HepG2 (cell line): Measurements from ENCODE around the gene WSB1. TPM values are rescaled to one million over a fixed set of nuclear protein-coding genes. Genes with fewer than 3 reads are reported as not detected.

Experiments
- ATAC-seq: fragments of 200-7000 bp; cut with Tn5 transposase; 3 replicates; pipeline ENCODE4 v1.9.1; 2020; ENCODE audit warnings: mild to moderate bottlenecking, moderate library complexity
- BruUV-seq: library from RNA; stranded (reverse); fragments of 400-500 nt; replicated peaks from 2 replicates; lab custom pipeline; 2021; lab: Mats Ljungman, UMichigan
- CTCF ChIA-PET: fragments of 300-600 bp; formaldehyde crosslinking; extraction: SDS; loops from one replicate; lab custom pipeline; 2021; ENCODE audit warnings: low total read pairs, inconsistent platforms, low intra/inter-chr PET ratio; lab: Yijun Ruan, JAX
- POLR2A ChIA-PET: fragments of 350-600 bp; sonication (Branson Sonifier 250); formaldehyde crosslinking; loops from one replicate; lab custom pipeline; 2020; ENCODE audit warnings: antibody characterized with exemption, inconsistent platforms; lab: Yijun Ruan, JAX
- DNase-seq: peaks from one replicate; pipeline ENCODE4 v3.0.0-alpha.2; 2015; ENCODE audit warnings: low spot score
- FAIRE-seq: peaks from 3 replicates; lab custom pipeline; 2011; peaks lifted over from hg19 to GRCh38; lab: Jason Lieb, UNC
- H2AFZ ChIP-seq: one replicate; pipeline ENCODE4 v1.6.1; 2011; ENCODE audit warnings: low read length, inconsistent platforms
- H3K27ac ChIP-seq: fragments of 300-600 bp; 3 replicates; pipeline ENCODE4 v1.8.0; 2011; ENCODE audit warnings: mixed run types, mild to moderate bottlenecking, mixed read lengths, low read length, inconsistent platforms; ENCODE audit not compliant: insufficient read depth; ENCODE audit errors: extremely low read length
- H3K27me3 ChIP-seq, 2 experiments: fragments of 200-600 bp in 1 of 2; 2 replicates in 1 of 2; 3 replicates in 1 of 2; pipeline versions ENCODE4 v1.6.0 to v1.8.0; 2011; ENCODE audit warnings: low read length in 2 of 2, mild to moderate bottlenecking in 2 of 2, moderate library complexity in 2 of 2, inconsistent platforms in 1 of 2; ENCODE audit not compliant: insufficient read depth in 2 of 2, control insufficient read depth in 1 of 2
- H3K36me3 ChIP-seq, 2 experiments: fragments of 200-600 bp in 1 of 2; replicated peaks in 1 of 2; 2 replicates in 1 of 2; 3 replicates in 1 of 2; pipeline versions ENCODE4 v1.5.1 to v1.8.0; 2011; ENCODE audit warnings: low read length in 2 of 2, inconsistent platforms in 1 of 2; ENCODE audit not compliant: insufficient read depth in 2 of 2, control insufficient read depth in 1 of 2
- H3K4me1 ChIP-seq: 2 replicates; pipeline ENCODE4 v1.5.1; 2012; ENCODE audit warnings: low read length, inconsistent platforms; ENCODE audit not compliant: insufficient read depth
- H3K4me2 ChIP-seq: 2 replicates; pipeline ENCODE4 v1.6.0; 2011; ENCODE audit warnings: low read depth, low read length, inconsistent platforms
- H3K4me3 ChIP-seq, 3 experiments: fragments of 200-600 bp in 1 of 3; sonication (generic), shearing (Covaris generic) in 1 of 3; replicated peaks in 1 of 3; 2 replicates each; pipeline ENCODE4 v1.5.1; 2011 to 2016; ENCODE audit warnings: low read length in 3 of 3, inconsistent platforms in 2 of 3, low read depth in 2 of 3, mild to moderate bottlenecking in 2 of 3, control low read depth in 1 of 3, mixed read lengths in 1 of 3; ENCODE audit not compliant: insufficient read depth in 1 of 3
- H3K79me2 ChIP-seq: one replicate; pipeline ENCODE4 v1.6.1; 2011; ENCODE audit warnings: low read length, inconsistent platforms; ENCODE audit not compliant: insufficient read depth
- H3K9ac ChIP-seq: 2 replicates; pipeline ENCODE4 v1.6.0; 2011; ENCODE audit warnings: mild to moderate bottlenecking, low read depth, low read length, inconsistent platforms; ENCODE audit not compliant: insufficient read depth
- H3K9me3 ChIP-seq: 2 replicates; pipeline ENCODE4 v1.5.1; 2012; ENCODE audit warnings: mild to moderate bottlenecking, low read length
- H4K20me1 ChIP-seq: 2 replicates; pipeline ENCODE4 v1.6.0; 2011; ENCODE audit warnings: inconsistent platforms, mild to moderate bottlenecking, low read length, moderate library complexity; ENCODE audit not compliant: insufficient read depth
- ERF ChIP-seq: IDR thresholded peaks from 2 replicates; pipeline ENCODE4 v1.6.1; 2018; ENCODE audit warnings: missing biosample characterization, missing genetic modification reagents
- FUBP1 ChIP-seq: sonication (generic); formaldehyde crosslinking; IDR thresholded peaks from 2 replicates; pipeline ENCODE4 v1.5.1; 2020; ENCODE audit warnings: missing genetic modification reagents, mild to moderate bottlenecking, borderline replicate concordance
- GABPA ChIP-seq, 2 experiments: IDR thresholded peaks; 2 replicates each; pipeline ENCODE4 v1.6.1; 2011 to 2016; ENCODE audit warnings: low read depth in 2 of 2, low read length in 1 of 2, missing biosample characterization in 1 of 2, missing genetic modification characterization in 1 of 2
- HDAC2 ChIP-seq: sonication (generic); formaldehyde crosslinking; IDR thresholded peaks from 2 replicates; pipeline ENCODE4 v1.4.0; 2020; ENCODE audit warnings: missing genetic modification reagents
- JUND ChIP-seq: sonication (generic); formaldehyde crosslinking; IDR thresholded peaks from 2 replicates; pipeline ENCODE4 v1.8.0; 2022; ENCODE audit warnings: mild to moderate bottlenecking, missing genetic modification reagents
- KDM5B ChIP-seq: sonication (generic); formaldehyde crosslinking; IDR thresholded peaks from 2 replicates; pipeline ENCODE4 v1.4.0; 2020; ENCODE audit warnings: missing genetic modification reagents, mild to moderate bottlenecking, borderline replicate concordance
- NPAS2 ChIP-seq: sonication (generic); formaldehyde crosslinking; IDR thresholded peaks from 2 replicates; pipeline ENCODE4 v1.8.0; 2022; ENCODE audit warnings: mild to moderate bottlenecking, missing genetic modification reagents, borderline replicate concordance
- NR1H2 ChIP-seq: sonication (generic); formaldehyde crosslinking; IDR thresholded peaks from 2 replicates; pipeline ENCODE4 v1.8.1; 2022; ENCODE audit warnings: low read depth, missing genetic modification reagents, borderline replicate concordance
- TFE3 ChIP-seq: IDR thresholded peaks from 2 replicates; pipeline ENCODE4 v1.6.1; 2016
- ZFP62 ChIP-seq: sonication (generic); formaldehyde crosslinking; IDR thresholded peaks from 2 replicates; pipeline ENCODE4 v1.4.0; 2020; ENCODE audit warnings: missing genetic modification reagents
- ZNF124 ChIP-seq: sonication (generic); formaldehyde crosslinking; IDR thresholded peaks from 2 replicates; pipeline ENCODE4 v1.4.0; 2020; ENCODE audit warnings: missing genetic modification reagents
- ZNF160 ChIP-seq: sonication (generic); formaldehyde crosslinking; IDR thresholded peaks from 2 replicates; pipeline ENCODE4 v1.8.0; 2022; ENCODE audit warnings: mild to moderate bottlenecking, inconsistent platforms, missing genetic modification reagents
- ZNF264 ChIP-seq: sonication (generic); formaldehyde crosslinking; IDR thresholded peaks from 2 replicates; pipeline ENCODE4 v1.4.0; 2020; ENCODE audit warnings: missing genetic modification reagents
- ZNF598 ChIP-seq: sonication (generic); formaldehyde crosslinking; IDR thresholded peaks from 2 replicates; pipeline ENCODE4 v1.5.1; 2020; ENCODE audit warnings: mild to moderate bottlenecking, missing genetic modification reagents, borderline replicate concordance
- ZNF652 ChIP-seq: IDR thresholded peaks from 2 replicates; pipeline ENCODE4 v1.6.1; 2016; ENCODE audit warnings: low read depth, borderline replicate concordance
- ZNF878 ChIP-seq: sonication (generic); formaldehyde crosslinking; IDR thresholded peaks from 2 replicates; pipeline ENCODE4 v1.8.1; 2023; ENCODE audit warnings: mild to moderate bottlenecking, missing genetic modification reagents, moderate library complexity
- in situ Hi-C: cut with HindIII; loops from 2 replicates; pipeline ENCODE4 v1.10.0; 2017; ENCODE audit warnings: low pct_unique_long_range_greater_than_20kb; ENCODE audit not compliant: extremely low pct_ligation_motif_present
- intact Hi-C: fragments of 100-400 bp; cut with micrococcal nuclease; formaldehyde crosslinking; loops from one replicate; pipeline ENCODE4 v1.10.0; 2022; ENCODE audit not compliant: unreplicated experiment
- polyA plus RNA-seq, 8 experiments: library from polyadenylated mRNA; depleted of rRNA in 3 of 8; stranded (reverse) in 7 of 8; unstranded in 1 of 8; fragments of >200 nt; fragmentation: Illumina TruSeq in 4 of 8; extraction: Trizol in 4 of 8; gene quantifications; 2 replicates each; pipeline versions ENCODE4 v1.2.1 to v1.2.3, GENCODE V29; 2011 to 2016; ENCODE audit warnings: low read depth in 4 of 8, missing spikeins in 1 of 8, mixed read lengths in 1 of 8; ENCODE audit not compliant: insufficient read depth in 1 of 8
- total RNA-seq, 5 experiments: library from RNA; depleted of rRNA; stranded (reverse); fragments of >200 nt; fragmentation: Illumina TruSeq; extraction: Trizol; gene quantifications; 2 replicates each; pipeline ENCODE4 v1.2.3, GENCODE V29; 2016; ENCODE audit warnings: low read depth in 1 of 5
- TF ChIP-seq, protein P1 (sequence below): sonication (generic); formaldehyde crosslinking; IDR thresholded peaks from 2 replicates; pipeline ENCODE4 v1.4.0; 2020; ENCODE audit warnings: low read depth, mild to moderate bottlenecking, missing genetic modification reagents
- TF ChIP-seq, protein P2 (sequence below): sonication (generic); formaldehyde crosslinking; IDR thresholded peaks from 2 replicates; pipeline ENCODE4 v1.5.1; 2020; ENCODE audit warnings: mild to moderate bottlenecking, missing genetic modification reagents, moderate library complexity

WSB1 gene
- total and polyA plus RNA-seq, 2 of the 13 experiments (the other 11 are each of a cell fraction or from before 2014, with no cell fraction given) = 81.3 to 294 TPM

GRCh38 chr17:27283751-27284150 is 10.2 kb upstream of the WSB1 start:
- Histone ChIP-seq H3K79me2 (no peaks in the 10 kb centered on the region), H3K27ac (no peak overlapping the region), H3K9ac (no peak overlapping the region), H3K4me3 (no peak overlapping the region), H3K36me3 (no peaks in the 10 kb centered on the region), H3K27me3 (0 out of 5 replicates have a peak, but pooled peaks cover 2 to 9% of the 10 kb centered on the region in 2 experiments), H2AFZ (no peak overlapping the region), H3K9me3 (no peaks in the 10 kb centered on the region), H3K4me2 (no peak overlapping the region), H4K20me1 (no peaks in the 10 kb centered on the region), H3K4me1 (peaks cover 21% of the 10 kb centered on the region)
- DNase-seq (no peak), ATAC-seq (no peak), FAIRE-seq (no peak)
- in situ Hi-C loops (no loop called here), intact Hi-C loops (no loop called here)
- TF ChIP-seq NPAS2 (CRISPR knock-in tag) (no peak), ZNF878 (no peak), FUBP1 (CRISPR knock-in tag) (no peak), TFE3 (CRISPR knock-in tag) (no peak), ZNF160 (no peak), GABPA (IDR thresholded peaks at IDR 0.05; ENCODE audit: low read depth, low read length) (no peak), GABPA (CRISPR knock-in tag; IDR thresholded peaks at IDR 0.05; ENCODE audit: low read depth) (no peak), ZNF264 (CRISPR knock-in tag) (no peak), ZNF124 (CRISPR knock-in tag) (no peak), ZFP62 (CRISPR knock-in tag) (no peak), ZNF652 (no peak), ZNF598 (CRISPR knock-in tag) (no peak), KDM5B (CRISPR knock-in tag) (no peak), JUND (CRISPR knock-in tag) (no peak), HDAC2 (CRISPR knock-in tag) (no peak), NR1H2 (CRISPR knock-in tag) (no peak), ERF (CRISPR knock-in tag) (no peak)
- TF ChIP-seq, protein P1, sequence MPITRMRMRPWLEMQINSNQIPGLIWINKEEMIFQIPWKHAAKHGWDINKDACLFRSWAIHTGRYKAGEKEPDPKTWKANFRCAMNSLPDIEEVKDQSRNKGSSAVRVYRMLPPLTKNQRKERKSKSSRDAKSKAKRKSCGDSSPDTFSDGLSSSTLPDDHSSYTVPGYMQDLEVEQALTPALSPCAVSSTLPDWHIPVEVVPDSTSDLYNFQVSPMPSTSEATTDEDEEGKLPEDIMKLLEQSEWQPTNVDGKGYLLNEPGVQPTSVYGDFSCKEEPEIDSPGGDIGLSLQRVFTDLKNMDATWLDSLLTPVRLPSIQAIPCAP (CRISPR knock-in tag) = no peak
- TF ChIP-seq, protein P2, sequence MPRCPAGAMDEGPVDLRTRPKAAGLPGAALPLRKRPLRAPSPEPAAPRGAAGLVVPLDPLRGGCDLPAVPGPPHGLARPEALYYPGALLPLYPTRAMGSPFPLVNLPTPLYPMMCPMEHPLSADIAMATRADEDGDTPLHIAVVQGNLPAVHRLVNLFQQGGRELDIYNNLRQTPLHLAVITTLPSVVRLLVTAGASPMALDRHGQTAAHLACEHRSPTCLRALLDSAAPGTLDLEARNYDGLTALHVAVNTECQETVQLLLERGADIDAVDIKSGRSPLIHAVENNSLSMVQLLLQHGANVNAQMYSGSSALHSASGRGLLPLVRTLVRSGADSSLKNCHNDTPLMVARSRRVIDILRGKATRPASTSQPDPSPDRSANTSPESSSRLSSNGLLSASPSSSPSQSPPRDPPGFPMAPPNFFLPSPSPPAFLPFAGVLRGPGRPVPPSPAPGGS = no peak
- BruUV-seq = no TSS peak
- CTCF ChIA-PET = no interaction called here
- POLR2A ChIA-PET = no interaction called here
